GM18502 (cell line): Measurements from ENCODE around the gene PRCC.

Experiments used
- ATAC-seq: cut with Tn5 transposase; IDR thresholded peaks from one replicate; pipeline ENCODE4 v1.9.1; 2021; ENCODE audit warnings: mild to moderate bottlenecking; ENCODE audit not compliant: unreplicated experiment, poor library complexity

The PRCC gene

DNA sequence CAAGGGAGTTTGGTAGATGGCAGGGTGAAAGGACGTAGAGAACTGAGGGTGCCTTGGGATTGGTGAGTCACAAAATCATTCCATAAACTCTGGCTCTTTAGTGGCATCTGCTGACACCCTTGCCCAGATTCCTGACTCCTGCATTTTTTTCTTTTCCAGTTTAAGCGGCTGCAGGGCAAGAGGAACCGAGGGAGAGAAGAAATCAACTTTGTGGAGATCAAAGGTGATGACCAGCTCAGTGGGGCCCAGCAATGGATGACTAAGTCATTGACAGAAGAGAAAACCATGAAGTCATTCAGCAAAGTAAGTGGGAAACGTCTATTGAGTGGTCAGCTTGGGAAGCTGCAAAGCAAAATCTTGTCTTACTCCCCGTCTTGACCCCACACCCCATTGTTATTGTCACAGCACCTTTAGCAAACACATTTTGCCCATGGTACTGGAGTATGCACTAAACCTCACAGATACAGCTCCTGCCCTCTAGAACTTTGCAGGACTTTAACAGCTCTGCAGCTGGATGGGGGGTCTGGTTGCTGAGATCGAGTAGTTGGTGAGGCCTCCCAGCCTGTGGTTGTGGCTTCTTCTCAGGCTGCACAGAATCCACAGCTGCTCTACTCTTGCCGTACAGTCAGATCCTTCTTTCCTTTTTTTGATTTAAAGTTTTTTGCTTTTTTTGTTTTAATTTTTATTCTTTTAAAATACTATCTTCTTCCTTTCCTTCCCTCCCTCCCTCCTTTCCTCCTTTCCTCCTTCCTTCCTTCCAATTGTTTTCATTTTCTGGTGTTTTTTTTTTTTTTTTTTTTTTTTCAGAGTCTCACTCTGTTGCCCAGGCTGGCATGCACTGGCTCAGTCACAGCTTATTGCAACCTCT lies 27.4 kb downstream of the PRCC start:
- ATAC-seq = no peak

DNA sequence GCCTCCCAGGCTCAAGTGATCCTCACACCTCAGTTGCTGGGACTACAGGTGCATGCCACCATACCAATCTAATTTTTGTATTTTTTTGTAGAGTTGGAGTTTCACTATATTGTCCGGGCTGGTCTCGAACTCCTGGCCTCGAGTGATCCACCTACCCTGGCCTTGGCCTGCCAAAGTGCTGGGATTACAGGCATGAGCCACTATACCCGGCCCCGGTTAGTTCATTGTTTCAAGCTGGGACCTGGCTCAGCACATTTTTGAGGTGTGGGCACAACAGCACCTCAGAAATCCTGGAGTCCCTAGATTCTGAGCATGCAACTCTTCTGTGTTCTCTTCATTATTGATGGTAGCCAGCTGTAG lies 28.0 kb downstream of the PRCC start:
- ATAC-seq = no peak

DNA sequence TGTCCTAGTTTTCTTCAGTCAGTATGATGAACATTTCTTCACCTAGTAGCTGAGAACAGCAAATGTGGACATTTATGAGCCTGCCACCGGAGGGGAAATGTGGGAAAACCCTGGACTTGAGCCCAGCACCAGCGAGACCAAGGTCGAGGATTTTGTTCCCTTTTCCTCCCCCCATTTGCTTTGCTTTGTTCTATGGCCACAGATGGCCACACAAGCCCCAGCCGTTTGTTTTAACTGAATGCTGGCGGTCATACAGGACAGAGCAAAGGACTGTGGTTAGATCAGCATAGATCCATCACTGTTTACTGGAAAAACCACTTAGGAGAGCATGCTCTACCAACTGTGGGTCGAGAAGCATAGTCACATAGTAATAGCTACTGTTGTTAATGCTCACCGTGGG lies 28.5 kb downstream of the PRCC start:
- no peak for ATAC-seq

DNA sequence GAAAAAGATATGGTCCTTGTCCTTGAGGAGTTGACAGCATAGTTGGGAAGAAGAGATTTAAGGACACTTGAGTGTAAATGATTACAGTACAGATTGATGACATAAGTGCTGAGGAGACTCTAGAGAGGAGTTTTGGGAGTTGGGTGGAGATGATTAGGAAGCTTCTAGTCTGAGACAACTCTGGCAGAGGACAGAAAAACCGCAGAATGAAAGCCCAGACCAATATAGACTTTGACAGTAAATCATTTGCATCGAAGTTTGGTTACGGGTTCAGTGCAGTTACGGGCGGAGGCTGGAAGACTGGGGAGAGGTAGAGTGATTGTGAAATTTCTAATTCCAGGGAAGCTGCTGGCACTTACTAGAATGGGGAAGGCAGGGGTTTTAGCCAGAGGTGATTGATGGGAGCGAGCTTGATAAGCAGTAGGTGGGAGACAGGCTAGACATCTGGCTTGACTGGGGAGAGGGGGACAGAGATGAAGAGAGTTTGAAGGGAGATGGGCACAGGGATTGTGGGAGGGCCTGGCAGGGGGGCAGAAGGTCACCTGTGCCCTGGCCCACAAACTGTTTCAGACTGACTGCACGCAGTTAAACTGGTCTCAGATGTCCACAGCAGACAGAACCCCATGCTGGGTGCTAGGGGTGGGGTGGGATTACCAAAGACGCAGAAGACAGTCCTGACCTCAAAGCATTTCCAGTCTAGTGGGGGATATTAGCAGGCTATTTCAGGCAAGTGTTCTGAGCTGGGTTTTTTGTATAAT lies 29.2 kb downstream of the PRCC start:
- ATAC-seq = no peak

DNA sequence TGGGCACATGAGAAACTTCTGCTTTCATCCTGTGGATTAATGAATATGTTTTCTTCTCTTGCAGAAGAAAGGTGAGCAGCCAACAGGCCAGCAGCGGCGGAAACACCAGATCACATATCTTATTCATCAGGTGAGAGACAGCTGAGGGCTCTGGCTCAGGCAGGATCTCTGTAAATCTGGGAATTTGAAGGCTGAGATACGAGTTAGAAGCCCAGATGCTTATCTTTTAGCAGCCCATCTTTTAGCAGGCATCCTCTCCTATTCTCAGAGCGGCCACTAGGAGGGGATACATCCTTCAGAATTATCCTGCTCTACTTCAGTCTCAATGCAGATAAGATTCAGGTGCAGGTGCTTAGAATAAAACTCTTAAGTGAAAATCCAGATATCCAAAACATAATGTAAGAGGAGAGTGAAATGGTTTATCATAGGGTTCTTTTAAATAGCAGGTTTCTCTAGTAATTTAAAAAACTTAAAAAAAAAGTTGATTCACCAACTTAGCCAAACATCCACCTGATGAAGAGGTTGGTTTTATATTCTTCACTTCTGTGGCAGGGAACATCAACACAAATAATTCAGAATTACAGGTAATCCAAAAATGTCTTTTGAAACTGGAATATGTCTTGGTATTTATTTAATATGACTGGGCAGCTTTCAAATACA lies 30.0 kb downstream of the PRCC start:
- ATAC-seq = no peak

DNA sequence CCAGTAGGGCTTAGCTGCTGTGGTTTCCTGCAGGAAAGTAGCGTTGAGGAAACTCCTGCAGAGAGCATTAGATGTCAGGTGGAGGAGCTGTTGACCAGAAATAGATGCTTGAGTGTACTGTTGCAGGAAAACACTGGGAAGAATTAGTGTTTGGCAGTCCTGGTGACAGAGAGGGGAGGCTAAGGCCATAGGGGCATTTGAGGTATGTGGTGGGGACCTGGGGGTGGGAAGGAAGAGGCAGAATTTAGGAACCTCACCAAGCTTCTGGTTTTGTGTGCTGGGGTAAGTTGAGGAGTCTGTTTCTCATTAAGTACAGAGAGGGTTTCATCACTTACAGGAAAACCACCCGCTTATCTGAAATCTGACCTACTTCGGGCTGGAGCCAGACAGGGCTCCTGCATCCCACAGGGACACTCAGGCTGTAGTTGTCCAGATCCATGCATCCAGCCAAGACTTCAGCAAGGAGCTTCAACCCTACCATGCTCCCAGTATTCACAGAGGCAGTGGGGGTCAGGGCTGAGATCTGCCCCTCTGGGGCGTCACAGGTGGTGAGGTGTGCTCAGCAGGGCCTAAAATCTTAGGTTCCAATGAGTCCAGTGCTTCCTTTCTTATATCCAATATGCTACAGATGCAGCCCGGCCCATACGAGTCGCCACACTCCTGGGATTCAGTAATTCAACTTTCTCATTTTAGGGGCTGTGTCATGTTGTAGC lies 34.2 kb downstream of the PRCC start:
- no peak for ATAC-seq

DNA sequence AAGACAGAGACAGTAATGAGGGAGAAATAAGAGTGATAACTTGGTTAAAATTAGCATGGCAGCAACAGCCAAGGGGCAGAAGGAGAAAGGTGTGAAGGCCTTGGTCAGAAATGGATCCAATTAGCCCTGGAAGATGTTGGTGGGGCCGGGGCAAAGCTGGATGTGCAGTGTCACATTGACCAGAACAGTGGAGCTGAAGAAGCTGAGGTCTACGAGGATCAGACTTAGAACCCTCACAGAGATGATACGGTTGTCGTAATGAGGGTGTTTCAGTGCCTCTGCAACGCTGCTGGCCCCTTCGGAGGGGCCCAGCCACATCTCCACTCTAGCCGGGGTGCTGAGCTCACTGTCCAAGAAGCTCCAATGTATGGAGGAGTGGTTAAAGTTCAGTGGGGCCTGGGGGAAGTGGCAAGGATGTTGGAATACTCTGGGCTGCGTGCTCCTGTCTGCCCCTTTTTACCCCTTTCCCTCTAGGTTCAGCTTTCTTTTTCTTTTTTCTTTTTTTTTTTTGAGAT lies 35.1 kb downstream of the PRCC start:
- ATAC-seq = no peak

DNA sequence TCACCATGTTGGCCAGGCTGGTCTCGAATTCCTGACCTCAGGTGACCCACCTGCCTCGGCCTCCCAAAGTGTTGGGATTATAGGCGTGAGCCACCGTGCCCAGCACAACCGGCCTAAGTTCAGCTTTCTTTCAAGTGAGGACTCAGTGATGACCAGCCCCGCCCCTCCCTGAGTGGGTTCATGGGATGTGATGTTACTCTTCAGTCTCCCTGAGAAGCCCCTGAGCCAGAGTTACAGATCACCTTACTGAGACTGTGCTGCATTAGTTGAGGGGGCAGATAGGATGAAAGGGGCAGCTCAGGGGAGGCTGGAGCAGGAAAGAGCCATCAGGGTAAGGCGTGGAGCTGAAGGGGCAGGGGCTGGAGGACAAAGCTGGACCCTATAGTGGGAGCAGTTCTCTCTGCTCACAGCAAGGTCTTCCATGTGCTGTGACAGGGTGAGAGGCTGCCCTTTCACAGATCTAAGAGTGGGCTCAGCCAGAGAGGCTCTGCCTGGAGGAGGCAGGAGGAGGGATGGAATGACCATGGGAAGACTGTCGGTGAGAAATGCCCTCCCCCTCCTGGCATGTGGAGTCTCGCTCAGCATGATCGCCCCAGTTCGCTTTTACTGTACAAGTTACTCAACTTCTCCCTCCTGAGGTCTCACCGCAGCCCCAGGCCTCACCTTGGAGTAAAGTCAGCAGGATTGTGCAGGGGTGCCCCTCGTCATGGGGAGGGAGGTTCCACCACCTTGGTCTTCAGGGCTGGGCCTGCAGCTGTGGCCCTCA lies 35.9 kb downstream of the PRCC start:
- no peak for ATAC-seq

DNA sequence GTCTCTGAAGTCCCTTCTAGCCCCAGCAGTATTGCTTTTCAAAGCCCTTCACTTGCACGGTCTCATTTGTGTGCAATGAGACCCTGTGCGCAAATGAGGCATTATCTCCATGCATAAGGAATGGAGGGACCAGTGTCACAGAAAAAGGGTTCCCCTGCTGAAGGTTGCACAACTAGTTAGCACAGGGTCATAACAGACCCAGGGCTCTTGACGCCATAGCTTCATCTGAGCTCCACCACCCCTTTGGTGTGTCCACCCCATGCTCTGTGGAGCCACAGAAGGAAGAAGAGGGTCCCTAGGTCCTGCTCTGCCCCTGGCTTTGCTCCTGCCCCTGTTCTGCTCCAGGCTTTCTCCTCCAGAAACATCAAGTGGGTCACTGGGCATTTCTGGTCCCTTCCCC lies 36.7 kb downstream of the PRCC start:
- no peak for ATAC-seq

DNA sequence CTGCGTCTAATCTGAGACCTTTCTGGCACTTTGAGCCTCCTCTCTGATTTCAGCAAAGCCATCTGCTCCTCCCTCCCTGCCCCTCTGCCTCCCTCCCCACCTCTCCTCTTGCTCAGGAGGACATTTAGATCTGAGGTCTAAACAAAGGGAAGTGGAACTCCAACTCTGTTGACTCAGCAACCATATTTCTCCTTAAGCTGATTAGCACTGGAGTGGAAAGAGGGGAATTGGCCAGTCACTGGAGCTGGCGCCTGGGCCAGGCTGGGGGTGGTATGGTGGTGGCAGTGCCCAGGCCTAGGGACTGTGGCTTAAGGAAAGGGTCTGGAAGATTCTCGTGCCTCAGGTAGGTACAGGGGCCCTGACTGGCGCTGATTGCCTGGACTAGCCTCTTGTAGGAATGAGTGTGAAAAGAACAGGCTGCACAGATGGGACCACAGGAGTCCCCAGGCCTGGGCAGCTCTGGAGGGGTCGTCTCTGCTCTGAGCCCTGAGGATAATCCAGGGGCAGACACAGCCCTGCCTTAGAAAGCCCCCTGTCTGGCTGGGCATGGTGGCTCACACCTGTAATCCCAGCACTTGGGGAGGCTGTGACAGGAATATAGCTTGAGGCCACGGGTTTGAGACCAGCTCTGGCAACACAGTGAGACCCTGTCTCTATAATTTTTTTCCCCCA lies 37.4 kb downstream of the PRCC start:
- no peak for ATAC-seq

DNA sequence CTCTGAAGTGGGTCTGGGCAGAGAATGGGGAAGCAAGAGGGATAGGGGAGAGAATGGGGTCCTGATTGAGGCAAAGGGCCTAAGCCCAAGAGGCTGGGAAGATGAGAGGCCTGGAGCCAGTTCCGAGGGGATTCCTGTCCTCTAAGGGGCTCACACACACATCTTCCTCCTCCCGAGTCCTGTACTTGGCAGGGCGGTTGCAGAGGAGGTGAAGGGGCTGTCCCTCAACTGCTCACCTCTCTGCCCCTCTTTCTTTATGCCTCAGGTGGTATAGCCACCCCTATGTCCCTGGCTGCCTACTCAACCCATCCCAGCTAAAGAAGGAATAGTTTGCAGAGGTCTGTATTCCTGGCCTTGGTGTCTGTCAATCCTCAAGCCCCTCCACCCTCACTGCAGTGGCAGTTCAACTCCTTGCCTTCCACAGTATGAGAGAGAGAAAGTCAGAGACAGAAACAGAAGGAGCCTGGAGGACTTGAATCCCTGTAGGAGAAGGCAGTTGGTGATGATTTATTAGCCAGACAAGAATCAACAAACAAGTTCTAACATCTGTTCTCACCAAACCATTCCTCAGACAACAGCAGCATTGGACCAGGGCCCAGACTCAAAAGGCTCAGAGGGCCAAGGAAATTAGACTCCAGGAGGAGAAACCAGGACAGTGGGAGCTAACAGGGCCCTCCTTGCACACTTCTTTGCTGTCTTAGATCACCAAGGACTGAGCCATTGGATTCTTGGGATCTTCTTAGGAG lies 38.6 kb downstream of the PRCC start:
- ATAC-seq = no peak

DNA sequence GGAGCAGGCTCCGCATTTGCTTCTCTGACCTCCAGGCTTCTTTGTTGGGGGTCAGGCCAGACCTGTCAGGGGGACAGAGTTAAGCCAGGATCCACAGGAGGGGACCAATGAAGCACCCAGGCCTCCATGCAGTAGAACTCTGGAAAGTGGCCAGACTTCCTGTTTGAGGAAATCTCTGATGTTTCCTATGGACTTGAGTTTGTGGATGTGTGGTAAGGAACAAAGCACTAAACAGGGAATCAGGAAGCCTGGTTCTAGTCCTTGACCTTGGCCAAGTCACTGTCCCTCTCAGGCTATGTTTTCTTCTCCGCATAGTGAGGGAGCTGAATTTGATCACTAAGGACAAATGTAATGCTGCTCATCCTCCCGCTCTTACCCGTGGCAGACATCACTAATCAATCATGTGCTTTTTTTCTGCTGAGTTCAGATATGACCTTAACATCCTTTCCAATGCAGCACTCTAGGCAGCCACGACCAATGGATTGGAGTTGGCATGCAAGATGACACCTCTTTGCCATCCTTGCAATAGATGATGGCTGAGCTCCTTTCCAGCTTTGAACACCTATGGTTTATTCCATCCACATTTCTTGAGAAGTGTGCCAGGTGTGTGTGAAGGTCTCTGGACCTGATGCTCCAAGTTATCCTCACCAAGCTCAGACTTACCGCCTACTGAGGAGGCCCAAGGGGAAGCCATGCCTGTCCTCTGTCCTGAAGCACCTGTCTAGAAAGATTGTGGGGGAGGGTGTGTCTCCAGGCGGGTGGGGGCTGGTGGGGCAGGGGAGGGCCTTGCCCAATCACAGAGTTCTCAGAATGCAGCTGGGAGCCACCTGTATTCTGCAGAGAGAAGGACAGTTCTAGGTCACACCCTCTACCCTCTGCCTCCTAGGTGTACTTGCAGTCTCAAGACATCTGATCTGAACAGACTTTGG lies 39.4 kb downstream of the PRCC start:
- no peak for ATAC-seq

DNA sequence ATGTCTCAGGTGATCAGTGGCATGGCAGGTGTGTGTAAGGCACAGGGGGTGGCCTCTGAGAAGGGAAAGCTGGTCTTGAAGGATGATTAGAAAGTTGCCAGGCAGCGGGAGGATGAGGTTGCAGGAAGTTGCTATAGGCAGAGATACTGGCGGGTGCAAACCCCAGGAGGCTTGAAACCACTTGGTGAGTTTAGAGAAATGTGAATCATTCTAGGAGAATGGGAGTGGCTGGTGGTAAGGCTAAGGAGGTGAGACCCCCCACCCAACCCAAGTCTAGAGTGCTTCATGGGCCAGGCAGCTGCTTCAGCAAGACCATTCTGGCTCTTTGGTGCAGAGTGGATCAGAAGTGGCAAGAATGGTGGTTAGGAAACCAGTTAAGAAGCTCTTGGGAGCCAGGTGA lies 40.3 kb downstream of the PRCC start:
- ATAC-seq = no peak

DNA sequence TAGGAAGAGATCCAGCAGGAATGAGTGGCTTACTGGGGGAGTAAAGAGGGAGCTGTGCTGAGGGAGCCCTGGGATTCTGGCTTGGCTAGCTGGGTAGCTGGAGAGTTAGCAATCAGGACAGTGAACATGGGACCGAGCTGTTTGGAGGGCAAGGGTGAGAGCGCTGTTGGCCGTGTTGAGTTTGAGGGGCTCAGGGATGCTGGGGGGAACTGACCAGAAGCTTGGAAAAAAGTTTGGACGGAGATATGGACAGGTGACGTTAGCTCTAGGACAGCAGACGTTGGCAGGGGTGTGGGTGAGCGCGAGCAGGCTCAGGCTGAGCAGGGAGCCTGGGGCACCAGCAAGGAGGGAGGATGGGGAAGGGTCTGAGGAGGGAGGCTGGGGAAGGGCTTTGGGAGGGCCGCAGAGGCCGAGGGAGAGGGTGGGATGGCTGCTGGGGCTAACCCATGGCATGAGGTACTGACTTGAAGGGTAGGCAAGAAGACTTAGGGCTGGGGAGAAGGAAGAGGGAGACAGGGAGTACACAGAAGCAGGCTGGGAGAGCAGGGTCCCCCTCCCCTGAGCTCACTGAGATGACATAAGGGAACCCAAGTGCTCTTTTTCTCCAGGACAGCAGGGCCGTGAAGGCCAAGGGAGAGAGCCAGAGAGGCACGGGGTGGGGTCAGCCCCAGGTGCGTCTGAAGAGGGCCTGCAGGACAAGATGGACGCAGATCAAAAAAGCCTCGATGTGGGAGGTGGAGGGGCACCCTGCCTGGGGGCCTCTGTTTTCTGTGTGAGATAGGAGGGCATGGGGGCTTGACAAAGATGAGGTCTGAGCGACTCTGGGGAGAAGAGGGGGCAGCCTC lies 41.1 kb downstream of the PRCC start:
- no peak for ATAC-seq

DNA sequence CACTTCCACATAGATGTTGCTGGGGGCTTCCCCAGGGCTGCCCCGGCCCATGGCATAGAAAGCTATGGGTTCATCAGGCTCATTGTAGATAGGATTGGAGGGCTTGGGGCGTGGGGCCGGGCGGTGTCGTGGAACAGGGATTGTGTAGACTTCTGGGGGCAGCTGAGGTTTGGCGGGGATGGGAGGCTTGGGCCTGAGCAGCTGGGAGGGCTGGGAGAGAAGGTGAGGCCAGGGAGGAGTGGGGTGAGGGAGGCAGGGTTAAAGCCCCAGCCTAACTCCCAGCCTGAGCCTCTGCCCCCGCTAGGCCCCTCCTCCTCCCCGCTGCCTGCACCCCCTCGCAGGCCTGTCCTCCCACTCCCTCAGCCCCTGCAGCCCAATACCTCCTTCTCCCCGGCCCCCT lies 41.9 kb downstream of the PRCC start:
- ATAC-seq = no peak

DNA sequence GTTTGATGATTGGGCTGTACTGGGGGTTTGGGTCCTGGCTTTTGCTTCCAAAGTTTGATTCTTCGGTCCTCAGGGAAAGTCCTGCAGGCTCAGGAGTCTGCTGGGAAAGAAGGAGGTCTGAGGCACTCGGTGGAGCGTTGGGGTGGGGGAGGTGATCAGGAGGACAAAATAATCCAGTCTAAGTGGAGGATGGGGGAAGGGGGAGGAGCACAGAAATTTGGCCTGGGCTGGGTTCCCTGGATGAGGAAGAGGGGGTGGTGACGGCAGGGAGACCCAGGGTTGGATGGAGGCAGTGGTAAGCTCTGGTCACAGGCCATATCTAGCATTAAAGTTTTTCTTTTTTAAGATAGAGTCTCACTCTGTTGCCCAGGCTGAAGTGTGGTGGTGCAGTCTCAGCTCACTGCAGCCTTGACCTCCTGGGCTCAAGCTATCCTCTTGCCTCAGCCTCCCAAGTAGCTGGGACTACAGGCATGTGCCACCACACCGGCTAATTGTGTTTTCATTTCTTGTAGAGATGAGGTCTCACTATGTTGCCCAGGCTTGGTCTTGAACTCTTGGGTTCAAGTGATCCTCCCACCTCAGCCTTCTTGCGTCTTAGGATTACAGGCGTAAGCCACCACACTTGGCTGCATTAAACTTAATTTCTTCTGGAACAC lies 42.5 kb downstream of the PRCC start:
- no peak for ATAC-seq
